GM10266 (cell line): Measurements from ENCODE around the gene THY1.
"Not testable (repeated sequence)": the region's sequence is repeated elsewhere in the genome, so short reads cannot be mapped to it uniquely, and the experiment has no call there.

Experiments
- DNase-seq: peaks from one replicate; pipeline ENCODE4 v3.0.0; 2012; ENCODE audit errors: extremely low spot score
- TF ChIP-seq, protein P1 (sequence below): IDR thresholded peaks from 2 replicates; pipeline ENCODE4 v1.5.1; 2012; ENCODE audit warnings: mild to moderate bottlenecking, low read depth; ENCODE audit not compliant: control insufficient read depth, insufficient read depth; ENCODE audit errors: missing control alignments

Gene THY1

DNA sequence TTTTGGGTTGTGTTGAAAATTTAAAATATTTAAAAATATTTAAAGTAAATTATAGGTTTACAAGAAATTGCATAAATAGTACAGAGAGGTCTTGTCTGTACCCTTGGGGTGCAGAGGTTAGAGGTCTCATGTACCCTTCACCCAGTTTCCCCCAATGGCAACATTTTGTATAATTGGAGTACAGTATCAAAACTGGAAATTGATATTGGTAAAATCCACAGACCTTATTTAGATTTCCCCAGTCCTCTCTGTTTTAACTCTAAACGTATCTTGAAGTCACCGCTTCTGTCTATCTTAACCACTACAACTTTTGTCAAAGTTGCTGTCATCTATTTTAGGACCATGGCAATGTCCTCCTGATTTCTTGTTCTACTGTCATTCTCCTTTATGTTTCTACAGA lies 10.9 kb downstream of the THY1 start:
- no peak for DNase-seq
- TF ChIP-seq, protein P1, sequence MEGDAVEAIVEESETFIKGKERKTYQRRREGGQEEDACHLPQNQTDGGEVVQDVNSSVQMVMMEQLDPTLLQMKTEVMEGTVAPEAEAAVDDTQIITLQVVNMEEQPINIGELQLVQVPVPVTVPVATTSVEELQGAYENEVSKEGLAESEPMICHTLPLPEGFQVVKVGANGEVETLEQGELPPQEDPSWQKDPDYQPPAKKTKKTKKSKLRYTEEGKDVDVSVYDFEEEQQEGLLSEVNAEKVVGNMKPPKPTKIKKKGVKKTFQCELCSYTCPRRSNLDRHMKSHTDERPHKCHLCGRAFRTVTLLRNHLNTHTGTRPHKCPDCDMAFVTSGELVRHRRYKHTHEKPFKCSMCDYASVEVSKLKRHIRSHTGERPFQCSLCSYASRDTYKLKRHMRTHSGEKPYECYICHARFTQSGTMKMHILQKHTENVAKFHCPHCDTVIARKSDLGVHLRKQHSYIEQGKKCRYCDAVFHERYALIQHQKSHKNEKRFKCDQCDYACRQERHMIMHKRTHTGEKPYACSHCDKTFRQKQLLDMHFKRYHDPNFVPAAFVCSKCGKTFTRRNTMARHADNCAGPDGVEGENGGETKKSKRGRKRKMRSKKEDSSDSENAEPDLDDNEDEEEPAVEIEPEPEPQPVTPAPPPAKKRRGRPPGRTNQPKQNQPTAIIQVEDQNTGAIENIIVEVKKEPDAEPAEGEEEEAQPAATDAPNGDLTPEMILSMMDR: no peak

DNA sequence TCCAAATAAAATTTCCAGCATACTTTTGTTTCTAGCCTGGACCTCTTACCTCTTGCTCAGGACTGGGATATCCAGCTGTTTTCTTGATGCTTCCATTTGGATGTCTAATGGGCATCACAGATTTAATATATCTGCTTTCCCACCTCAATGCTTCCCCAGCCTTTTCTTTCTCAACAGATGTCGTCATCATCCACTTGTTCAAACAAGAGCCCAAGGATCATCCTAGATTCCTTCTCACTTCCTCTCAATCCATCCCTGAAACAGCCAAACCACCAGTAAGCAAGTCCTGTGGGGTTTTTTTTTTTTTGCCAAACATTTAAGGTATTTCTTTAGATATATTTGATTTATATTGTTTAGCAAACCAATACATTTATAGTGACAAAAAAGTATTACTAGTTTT lies 12.5 kb downstream of the THY1 start:
- TF ChIP-seq, protein P1: no peak
- DNase-seq: no peak

DNA sequence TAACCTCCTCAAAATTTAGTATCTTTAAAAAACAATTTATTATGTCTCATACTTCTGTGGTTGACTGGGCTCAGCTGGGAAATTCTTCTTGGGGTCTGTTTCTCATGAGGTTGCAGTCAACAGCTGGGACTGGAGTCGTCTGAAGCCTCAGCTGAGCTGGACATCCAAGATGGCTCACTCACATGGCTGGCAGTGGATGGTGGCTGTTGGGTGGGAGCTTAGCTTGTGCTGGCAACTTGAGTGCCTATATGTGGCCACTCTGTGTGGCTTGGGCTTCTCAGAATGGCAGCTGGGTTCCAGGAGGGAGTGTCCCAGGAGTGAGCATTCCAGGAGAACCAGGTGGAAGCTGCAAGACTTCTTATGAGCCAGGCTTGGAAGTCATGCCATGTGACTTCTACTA lies 13.2 kb downstream of the THY1 start:
- TF ChIP-seq, protein P1: no peak
- DNase-seq: no peak

DNA sequence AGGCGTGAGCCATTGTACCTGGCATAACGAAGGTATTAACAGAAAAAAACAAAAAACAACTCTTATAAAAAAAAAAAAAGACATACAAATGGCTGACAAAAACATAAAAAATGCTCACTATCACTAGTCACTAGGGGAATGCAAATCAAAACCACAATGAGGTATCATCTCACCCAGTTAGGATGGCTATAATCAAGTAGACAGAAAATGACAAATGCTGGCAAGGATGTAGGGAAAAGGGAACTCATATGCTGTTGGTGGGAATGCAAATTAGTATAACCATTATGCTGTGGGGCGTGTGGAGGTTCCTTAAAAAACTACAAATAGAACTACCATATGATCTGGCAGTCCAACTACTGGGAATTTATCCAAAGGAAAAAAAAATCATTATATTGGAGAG lies 17.0 kb downstream of the THY1 start:
- no peak for DNase-seq
- TF ChIP-seq, protein P1: no peak

DNA sequence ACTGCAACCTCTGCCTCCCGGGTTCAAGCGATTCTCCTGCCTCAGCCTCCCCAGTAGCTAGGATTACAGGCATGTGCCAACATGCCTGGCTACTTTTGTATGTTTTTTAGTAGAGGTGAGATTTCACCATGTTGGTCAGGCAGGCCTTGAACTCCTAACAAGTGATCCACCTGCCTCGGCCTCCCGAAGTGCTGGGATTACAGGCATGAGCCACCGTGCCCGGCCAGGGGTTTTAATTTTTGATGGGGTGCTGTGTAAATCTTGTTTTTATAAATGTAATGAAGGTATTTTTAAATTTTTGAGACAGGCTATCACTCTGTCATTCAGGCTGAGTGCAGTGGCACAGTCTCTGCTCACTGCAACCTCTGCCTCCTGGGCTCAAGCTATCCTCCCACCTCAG lies 17.5 kb downstream of the THY1 start:
- not testable (repeated sequence) for DNase-seq

DNA sequence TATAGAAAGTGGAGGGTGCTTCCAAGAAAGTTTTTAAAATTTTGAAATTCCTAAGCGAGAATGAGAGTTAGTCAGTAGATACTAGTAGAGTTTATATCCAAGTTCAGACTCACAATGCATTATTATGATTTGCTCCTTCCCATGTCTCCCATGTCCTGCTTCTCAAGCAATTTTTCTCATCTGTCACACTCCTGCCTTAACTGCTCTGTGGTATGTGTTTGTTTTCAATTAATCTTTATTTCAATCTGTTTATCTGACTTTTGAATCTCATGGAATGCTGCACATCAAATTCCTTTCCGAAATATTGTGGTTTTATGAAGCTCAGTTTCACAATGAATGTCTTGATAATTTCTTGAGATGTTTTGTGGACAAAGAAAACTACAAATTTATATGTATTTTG lies 18.1 kb downstream of the THY1 start:
- DNase-seq: no peak
- TF ChIP-seq, protein P1: no peak

DNA sequence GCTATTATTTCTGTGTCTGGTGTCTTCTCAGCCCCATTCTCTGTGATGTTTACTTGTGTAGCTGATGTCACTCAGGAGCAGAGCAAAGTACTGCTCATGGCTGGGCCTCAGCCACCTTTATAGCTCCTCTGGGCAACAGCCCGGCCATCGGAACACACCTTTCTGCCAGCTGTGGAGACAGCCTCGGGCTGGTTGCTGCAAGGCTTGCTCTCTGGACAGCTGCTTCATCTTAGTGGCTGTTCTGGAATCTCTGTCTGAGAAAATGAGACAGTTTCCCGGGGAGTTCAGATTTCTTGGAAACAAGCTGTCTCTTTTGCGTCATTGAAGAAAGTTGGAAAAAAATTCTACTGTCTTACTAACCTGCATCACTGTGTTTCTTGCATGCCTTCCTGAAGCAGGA lies 20.0 kb downstream of the THY1 start:
- TF ChIP-seq, protein P1: no peak
- no peak for DNase-seq

DNA sequence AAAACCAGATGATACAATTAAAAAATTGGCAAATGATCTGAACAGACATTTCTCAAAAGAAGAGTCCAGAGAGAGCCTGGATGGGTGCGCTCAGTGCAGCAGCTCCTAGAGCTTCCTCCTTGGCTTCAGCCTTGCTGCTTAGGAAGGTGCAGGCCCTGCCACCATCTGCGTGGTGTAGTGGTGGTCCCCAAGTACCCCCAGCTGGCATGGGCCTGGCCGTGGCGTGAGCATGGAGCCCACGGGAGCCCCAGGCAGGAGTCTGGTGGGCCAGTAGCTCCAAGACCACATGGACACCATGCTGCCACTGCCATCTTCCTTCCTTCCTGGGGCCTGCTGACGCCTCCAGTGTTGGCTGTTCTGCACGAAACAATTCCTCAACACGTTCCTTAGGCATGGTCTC lies 20.5 kb downstream of the THY1 start:
- TF ChIP-seq, protein P1: no peak
- DNase-seq: no peak
